GM19099 (cell line): ENCODE data around the gene BBS9.

Experiments
- POLR2A ChIP-seq: IDR thresholded peaks from 3 replicates; pipeline ENCODE4 v1.6.1; 2011; ENCODE audit warnings: low read depth; ENCODE audit not compliant: insufficient read length; ENCODE audit errors: extremely low read depth

BBS9 gene

GRCh38 chr7:33128990-33129805, at the start of gene BBS9:
Gene BBS9, plus strand, starts transcription at chr7:33129564. Its CDS starts 16,689 bp downstream, at chr7:33146253.
- TF ChIP-seq POLR2A = peak; percentile 43

GRCh38 chr7:33079763-33080690, 49.3 kb upstream of the BBS9 start:
- TF ChIP-seq POLR2A = no peak

GRCh38 chr7:33087356-33087755, 42.0 kb upstream of the BBS9 start:
- no peak for TF ChIP-seq POLR2A

- no peak for TF ChIP-seq POLR2A
Measured at GRCh38 chr7:33087858-33088257, 41.5 kb upstream of the BBS9 start.

GRCh38 chr7:33089142-33089541, 40.2 kb upstream of the BBS9 start:
- TF ChIP-seq POLR2A = no peak

GRCh38 chr7:33091111-33091531, 38.2 kb upstream of the BBS9 start:
- TF ChIP-seq POLR2A = no peak

GRCh38 chr7:33091641-33092191, 37.6 kb upstream of the BBS9 start:
- TF ChIP-seq POLR2A = no peak

- no peak for TF ChIP-seq POLR2A
Measured at GRCh38 chr7:33093266-33093665, 36.1 kb upstream of the BBS9 start.

GRCh38 chr7:33099154-33099940, 30.0 kb upstream of the BBS9 start:
- no peak for TF ChIP-seq POLR2A

- no peak for TF ChIP-seq POLR2A
Measured at GRCh38 chr7:33100770-33101169, 28.6 kb upstream of the BBS9 start.

- TF ChIP-seq POLR2A = no peak
Measured at GRCh38 chr7:33101906-33102305, 27.5 kb upstream of the BBS9 start.

- no peak for TF ChIP-seq POLR2A
Measured at GRCh38 chr7:33107136-33108066, 22.0 kb upstream of the BBS9 start.

GRCh38 chr7:33108554-33109004, 20.8 kb upstream of the BBS9 start:
- no peak for TF ChIP-seq POLR2A
